HG03558 (cell line): ENCODE results near the gene DSCAM.

Experiments used
- ATAC-seq: cut with Tn5 transposase; IDR thresholded peaks from one replicate; pipeline ENCODE4 v1.9.1; 2021; ENCODE audit warnings: moderate number of reproducible peaks; ENCODE audit not compliant: unreplicated experiment; ENCODE audit errors: extremely low read depth

DSCAM gene

GRCh38 chr21:40166291-40166843, 680.6 kb downstream of the DSCAM start:
- ATAC-seq = no peak

GRCh38 chr21:40165773-40166070, 681.2 kb downstream of the DSCAM start:
- no peak for ATAC-seq

DNA sequence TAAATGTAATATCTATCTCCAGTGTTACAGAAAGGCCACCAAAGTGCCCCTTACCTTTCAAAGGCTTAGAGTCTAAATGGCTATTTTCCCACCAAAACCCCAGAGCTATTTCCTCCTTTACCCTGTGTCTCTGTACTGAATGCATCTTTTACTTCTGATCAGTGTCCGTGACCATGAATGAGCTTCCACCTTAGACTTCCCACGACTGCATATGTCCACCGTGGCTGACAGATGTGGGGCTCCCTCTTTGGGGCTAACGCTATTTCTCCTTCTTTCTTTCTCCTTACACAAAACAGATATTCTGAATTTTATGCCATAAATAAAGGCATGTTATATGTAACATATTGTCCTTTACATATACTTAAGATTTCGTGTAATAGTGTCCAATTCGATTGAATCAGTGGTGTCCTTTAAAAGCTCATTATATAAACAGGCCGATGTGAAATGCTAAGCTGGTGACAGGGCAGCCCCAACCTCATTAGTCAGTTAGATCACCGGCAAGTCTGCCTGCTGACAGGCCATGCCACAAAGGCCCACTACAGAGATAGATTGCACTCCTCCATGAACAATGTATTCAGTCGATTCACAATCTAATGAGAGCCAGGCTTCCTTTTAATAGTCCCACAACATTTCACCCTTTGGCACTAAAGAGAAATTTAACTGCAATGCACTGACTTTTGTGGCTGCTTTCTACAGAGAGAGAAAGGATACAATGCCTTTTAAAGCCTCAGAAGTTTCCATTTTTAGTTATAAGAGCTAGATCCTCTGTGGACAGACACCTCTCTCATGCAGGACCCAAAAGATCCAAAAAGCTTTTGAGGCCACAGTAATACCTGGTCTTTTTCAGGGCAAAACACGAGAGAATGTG, 681.8 kb downstream of the DSCAM start:
- no peak for ATAC-seq

DNA sequence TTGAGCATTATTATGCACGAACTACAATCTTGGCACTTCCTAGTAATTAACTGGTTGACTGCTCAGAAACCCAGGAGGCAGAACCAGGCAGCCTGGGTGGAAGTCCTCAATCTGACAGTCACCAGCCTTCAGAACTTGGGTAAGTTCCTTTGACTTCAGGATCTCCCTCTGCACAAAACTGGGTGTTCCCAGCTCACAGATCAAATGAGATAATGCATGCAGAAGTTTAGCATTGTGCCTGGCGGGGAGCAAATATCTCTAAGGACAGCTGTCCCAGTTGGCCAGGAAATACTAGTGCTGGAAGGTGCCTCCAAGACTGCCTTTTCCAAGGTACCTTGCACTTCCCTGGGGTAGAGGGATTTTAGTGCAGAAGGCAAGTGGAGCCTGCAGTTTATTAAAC, 684.9 kb downstream of the DSCAM start:
- no peak for ATAC-seq

DNA sequence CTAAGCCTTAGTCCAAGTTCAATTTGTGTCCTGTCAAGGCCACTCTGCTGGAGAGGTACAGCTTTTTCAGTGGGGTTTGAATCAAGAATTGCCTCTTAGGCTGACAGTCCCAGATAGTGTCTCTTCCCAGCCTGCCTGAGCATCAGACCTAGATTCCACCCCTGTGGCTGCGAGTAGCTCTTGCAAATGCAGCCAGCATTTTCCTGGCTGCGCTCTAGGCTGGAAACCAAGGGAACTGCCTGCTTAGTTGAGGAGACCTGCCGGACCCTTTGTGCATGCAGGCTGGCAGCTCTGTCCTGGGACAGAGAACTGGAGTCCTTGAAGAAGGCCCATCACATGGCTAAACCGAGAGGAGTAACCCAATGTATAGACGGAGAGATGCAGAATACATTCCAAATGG, 686.0 kb downstream of the DSCAM start:
- no peak for ATAC-seq

DNA sequence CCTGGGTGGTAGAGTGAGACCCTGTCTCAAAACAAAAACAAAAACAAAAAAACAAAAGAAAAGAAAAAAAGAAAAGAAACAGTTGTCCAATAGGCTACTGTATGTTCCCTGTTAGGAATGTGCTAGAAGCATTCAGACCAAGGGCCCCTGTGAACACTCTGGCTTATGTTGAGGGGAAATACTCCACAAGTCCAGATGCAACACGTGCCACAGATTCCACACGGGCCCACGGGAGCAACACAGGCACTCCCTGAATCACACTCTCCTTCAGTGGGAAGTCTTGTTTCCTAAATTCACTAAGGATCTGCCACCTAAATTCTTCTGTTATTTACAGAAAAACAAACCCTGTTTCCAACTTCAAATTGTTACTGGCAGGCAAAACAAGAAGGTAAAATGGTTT, 688.6 kb downstream of the DSCAM start:
- ATAC-seq = no peak

DNA sequence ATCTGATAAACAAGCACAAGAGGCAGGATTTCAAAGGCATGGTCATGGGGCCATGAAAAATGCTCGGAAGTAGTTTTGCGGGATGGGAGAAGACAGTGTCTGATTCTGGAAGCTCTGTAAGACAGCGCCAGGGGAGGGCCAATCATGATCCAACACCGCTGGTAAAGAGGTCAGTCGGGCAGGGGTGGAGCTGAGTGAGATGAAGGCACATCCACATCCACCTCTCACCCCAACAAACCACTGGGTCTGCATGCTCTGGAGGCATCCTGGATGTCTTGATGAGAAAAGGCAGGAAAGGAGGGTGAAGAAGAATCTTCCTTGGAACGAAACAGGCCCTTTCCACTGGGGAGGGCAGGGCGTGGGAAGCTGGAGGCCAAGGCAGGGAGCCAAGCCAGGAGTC, 691.4 kb downstream of the DSCAM start:
- ATAC-seq = no peak

GRCh38 chr21:40153351-40153750, 693.6 kb downstream of the DSCAM start:
- ATAC-seq = no peak

- no peak for ATAC-seq
Measured at GRCh38 chr21:40152476-40152875, 694.5 kb downstream of the DSCAM start.

DNA sequence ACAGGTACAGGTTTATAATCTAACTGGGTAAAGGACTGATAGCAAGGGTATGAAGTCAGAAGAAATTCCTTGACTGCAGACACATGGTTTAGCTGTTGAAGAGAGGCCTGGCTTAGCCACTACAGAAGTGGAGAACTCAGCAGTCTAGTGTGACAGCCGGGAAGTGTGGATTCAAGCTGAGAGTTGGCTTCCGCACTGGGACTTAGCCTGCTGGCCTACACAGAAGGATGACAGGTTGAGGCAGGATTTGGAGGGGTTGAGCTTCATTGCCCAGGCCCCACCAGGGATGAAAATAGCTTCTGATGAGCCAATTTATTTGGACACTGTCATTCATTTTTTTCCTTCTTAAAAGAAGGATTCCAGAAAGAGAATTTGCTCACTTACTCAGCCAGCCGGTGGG, 695.3 kb downstream of the DSCAM start:
- no peak for ATAC-seq

GRCh38 chr21:40146216-40146837, 700.6 kb downstream of the DSCAM start:
- no peak for ATAC-seq

- ATAC-seq = no peak
Measured at GRCh38 chr21:40143822-40144525, 703.0 kb downstream of the DSCAM start.

DNA sequence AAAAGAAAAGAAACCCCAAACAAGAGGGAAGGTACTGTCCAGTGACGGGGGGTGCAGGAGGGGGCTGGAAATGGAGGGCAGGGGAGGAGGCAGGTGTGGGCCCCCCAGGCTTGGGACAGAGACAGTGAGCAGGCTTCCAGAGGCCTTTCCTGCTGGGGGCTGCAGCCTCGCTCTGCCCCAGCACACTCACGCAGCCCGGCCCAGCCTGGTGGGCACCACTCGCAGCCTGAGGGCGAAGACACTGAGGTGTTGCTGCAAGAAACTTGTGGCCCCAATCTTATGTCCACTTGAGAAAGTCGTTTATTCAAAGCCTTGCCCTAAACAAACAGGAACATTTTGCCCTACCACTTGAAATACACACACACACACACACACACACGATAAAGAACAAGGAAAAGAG, 705.3 kb downstream of the DSCAM start:
- no peak for ATAC-seq

DNA sequence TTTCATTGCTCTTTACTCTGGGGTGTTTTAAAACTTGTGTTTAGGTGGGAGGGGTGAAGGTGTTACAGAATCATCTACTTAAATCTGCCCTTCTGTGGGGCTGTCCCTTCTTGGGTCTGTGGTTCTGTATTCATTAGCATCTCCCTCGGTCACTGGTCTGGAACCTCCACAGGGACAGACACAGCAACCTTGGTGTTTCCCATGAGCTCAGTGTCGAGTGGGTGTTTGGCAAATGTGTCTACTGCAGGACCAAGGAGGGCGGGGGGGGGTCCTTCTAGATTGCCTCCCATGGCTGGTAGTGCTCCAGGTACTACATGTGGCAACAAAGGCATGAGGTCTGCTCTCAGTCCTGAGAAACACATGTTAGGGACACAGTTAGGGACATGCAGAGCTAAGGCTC, 706.3 kb downstream of the DSCAM start:
- no peak for ATAC-seq

DNA sequence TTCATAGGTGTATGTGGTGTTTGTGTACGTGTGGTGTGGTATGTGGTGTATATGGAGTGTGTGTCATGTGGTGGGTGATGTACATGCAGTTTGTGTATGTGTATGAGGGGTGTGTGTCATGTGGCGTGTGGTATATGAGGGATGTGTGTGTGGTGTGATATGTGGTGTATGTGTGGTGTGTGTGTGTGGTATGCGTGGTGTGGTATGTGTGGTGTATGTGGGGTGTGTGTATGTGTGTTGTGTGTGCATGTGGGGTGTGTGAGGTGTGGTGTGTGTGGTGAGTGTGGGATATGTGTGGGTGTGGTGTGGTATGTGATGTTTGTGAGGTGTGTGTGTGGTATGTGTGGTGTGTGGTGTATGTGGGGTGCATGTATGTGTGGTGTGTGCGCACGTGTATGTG, 707.3 kb downstream of the DSCAM start:
- no peak for ATAC-seq

DNA sequence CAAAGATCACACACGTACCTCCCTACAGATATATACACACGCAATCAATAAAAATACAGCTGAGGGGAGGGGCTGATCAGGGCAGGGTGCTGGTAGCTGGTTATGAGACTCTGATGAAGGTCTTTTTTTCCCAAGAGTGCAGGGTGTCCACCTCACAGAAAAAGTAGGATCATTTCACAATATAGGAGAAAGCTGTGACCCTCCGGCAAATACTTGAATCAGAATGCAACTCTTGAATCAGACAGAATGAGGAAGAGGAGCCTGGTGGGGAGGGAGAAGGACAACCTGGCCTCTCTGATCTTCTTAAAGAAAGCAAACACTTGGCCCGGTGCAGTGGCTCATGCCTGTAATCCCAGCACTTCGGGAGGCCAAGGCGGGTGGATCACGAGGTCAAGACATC, 710.4 kb downstream of the DSCAM start:
- ATAC-seq = no peak

GRCh38 chr21:40134731-40135492, 712.0 kb downstream of the DSCAM start:
- no peak for ATAC-seq

DNA sequence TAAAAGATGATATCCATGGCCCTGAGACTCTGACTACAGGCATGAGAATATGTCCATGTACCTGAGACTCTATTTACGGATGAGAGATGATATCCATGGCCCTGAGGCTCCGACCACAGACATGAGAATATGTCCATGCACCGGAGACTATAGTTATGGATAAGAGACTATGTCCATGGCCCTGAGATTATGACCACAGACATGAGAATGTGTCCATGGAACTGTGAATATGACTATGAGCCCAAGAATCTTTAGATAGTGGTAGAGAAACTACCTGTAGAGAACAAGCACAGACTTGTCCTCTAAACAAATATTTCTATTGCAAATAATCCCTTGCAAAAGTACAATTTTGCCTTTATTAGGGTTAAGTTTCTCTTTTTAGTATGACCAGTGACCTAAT, 716.5 kb downstream of the DSCAM start:
- no peak for ATAC-seq

DNA sequence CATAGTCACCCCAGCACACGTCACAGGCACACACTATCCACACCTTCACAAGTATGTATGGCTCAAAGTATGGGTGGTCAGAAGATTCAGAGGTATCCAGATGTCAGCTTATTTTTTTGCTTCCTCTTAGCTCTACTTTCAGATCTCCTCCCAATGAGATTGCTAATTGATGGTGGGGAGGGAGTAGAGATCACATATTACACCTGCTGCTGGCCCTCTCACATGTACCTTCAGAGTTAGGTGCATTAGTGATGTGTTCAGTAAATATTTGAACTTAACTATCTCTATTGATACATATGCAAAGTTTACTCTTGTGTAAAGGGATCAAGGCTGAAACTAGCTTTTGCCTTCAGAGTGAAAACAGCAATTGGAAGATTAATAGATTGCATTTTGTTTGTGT, 717.1 kb downstream of the DSCAM start:
- no peak for ATAC-seq

DNA sequence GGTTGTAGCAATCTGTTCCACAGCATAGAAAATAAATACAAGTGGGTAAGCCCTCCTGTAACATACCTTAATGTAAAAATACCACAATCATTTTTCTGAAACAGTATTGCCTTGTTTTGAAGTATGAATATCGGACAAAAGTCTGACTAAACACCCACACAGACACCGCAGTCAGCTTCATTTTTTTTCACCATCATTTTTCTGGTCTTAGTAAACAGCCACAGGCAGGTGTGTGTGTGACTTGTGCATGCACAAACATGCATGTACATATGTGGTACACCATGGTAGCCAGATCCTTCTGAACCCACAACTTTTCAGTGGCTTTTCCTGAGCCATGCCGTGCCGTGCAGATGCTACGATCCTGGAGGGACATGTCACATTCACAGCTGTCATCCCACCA, 718.1 kb downstream of the DSCAM start:
- no peak for ATAC-seq
